Neural progenitor cell (in vitro differentiated cells): ENCODE results near the gene ABITRAM.

Experiments used
- CTCF ChIP-seq: fragments of 200-600 bp; sonication (generic); IDR thresholded peaks from 2 replicates; pipeline ENCODE4 v1.5.1; 2017; ENCODE audit warnings: antibody characterized with exemption, mild to moderate bottlenecking
- EZH2 ChIP-seq: fragments of 200-600 bp; sonication (generic); IDR thresholded peaks from 2 replicates; pipeline ENCODE4 v1.6.1; 2017; ENCODE audit warnings: antibody characterized with exemption, mild to moderate bottlenecking, moderate library complexity
- EZH2phosphoT487 ChIP-seq: fragments of 200-600 bp; sonication (generic); IDR thresholded peaks from 2 replicates; pipeline ENCODE4 v1.6.1; 2017; ENCODE audit warnings: antibody characterized with exemption

GRCh38 chr9:108934323-108934893, at the start of gene ABITRAM:
- no peak for TF ChIP-seq CTCF
- TF ChIP-seq EZH2 = no peak
- no peak for TF ChIP-seq EZH2phosphoT487
